AG10803 (cell line): ENCODE data around the gene ANKRD40.

Experiments used
- DNase-seq: peaks from one replicate; pipeline ENCODE4 v3.0.0; 2010; ENCODE audit warnings: low read depth
- H3K4me3 ChIP-seq: 2 replicates; pipeline ENCODE4 v1.5.1; 2011; ENCODE audit warnings: mild to moderate bottlenecking, low read length, control low read depth
- CTCF ChIP-seq: conservative IDR thresholded peaks from 2 replicates; pipeline ENCODE4 v1.5.1; 2011; ENCODE audit warnings: mild to moderate bottlenecking, low read length, control low read depth, inconsistent platforms

The ANKRD40 gene

GRCh38 chr17:50665838-50666237 is 41.9 kb downstream of the ANKRD40 start:
- DNase-seq: no peak
- H3K4me3 ChIP-seq: no peak overlapping the region
- no peak for TF ChIP-seq CTCF

DNA sequence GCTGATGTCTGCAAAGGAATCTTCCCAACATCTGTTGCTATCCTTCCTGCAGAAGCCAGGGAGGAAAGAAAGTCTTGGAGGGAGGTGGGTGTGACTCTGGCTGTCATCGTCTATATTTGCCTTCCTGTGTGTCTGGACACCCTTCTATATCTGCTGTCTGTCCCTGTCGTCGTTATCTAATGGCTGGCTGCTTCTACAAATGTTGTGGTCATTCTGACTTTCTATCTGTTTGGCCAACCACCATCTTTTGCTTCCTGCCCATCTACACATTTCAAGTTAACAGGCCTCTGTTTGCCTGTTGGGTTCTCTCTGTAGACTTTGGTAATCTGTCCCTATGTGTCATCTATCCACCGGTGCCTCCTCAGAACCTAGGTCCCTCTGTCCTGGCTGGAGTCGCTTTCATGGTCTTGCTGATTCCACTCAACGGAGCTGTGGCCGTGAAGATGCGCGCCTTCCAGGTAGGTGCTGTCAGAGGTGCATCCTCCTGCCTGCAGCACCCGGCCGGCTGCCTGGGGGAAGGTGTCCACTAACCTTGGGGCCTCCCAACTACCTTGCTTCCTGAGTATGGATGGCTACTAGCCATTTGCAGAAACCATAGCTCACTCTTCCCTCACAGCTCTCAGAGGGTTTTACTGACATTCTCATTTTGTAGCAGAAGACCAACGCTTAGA is 42.8 kb downstream of the ANKRD40 start:
- H3K4me3 ChIP-seq: no peak overlapping the region
- TF ChIP-seq CTCF: no peak
- no peak for DNase-seq

DNA sequence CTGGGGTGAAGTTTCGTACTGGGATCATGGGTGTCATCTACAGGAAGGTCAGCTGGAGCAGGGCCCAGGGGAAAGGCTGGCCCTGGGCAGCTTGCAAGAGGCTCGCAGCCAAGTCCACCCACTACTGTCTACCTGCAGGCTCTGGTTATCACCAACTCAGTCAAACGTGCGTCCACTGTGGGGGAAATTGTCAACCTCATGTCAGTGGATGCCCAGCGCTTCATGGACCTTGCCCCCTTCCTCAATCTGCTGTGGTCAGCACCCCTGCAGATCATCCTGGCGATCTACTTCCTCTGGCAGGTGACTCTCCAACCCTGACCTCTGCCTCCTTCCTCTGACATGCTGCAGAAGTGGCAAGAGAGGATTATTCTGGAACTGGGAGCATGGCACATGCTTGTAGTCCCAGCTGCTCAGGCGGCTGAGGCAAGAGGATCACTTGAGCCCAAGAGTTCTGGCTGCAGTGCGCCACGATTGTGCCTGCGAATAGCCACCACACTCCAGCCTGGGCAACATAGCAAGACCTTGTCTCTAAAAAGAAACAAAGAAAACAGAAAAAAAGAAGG is 43.8 kb downstream of the ANKRD40 start:
- no peak overlapping the region for H3K4me3 ChIP-seq
- no peak for TF ChIP-seq CTCF
- DNase-seq: no peak

- TF ChIP-seq CTCF: no peak
- H3K4me3 ChIP-seq: no peak overlapping the region
- DNase-seq: no peak
These were observed 45.0 kb downstream of the ANKRD40 start for GRCh38 chr17:50662632-50663225.

DNA sequence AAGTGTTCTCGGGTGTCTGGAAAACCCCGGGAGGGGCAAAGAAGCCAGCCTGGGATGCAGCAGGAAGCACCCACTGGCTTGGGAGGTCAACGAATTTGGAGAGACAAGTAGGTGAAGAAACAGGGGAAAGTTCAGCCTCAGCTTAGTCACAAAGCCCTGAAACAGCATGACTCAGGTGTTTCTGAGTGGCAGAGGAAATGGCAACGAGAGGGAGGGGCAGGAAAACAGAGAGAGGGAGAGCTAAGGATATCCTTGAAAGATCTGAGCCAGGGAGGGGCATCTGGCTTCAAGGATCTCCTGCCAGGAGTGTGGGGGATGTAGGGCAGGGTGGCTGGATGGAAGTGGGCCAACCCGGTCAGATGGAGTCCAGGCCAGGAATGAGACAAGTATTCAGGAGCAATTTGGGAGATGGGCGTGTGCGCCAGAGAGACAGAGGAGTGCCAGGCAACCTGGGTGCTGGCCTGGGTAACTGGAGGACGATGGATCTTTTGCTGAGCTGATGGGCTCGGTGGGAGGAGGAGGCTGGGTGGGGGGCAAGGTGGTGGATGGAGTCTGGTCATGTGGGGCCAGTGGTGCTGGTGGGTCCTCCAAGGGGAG is 45.8 kb downstream of the ANKRD40 start:
- no peak overlapping the region for H3K4me3 ChIP-seq
- peak; percentile 91 for DNase-seq
- TF ChIP-seq CTCF: no peak

DNA sequence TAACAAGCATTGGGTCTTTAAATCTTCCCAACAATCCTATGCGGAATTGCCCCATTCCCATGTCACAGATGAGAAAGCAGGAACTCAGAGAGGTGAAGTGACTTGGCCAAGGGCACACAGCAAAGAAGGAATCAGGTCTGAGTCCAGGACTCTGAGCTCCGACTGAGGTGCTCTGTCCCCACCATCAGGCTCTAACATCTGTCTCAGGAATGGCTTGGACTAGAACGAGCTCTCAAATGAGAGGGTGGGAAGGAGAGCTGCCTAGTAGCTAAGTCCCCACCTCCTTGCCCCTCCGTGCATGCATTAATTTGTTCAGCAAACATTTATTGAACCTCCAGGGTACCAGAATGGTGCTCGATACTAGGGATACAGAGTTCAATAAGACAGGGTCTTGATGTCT is 46.4 kb downstream of the ANKRD40 start:
- TF ChIP-seq CTCF: no peak
- no peak overlapping the region for H3K4me3 ChIP-seq
- DNase-seq: no peak
